Measurements from ENCODE around the gene MEGF8. TPM values are rescaled to one million over a fixed set of nuclear protein-coding genes. Genes with fewer than 3 reads are reported as not detected.

MEGF8 gene
- total and polyA plus RNA-seq, 2 of the 13 experiments (the other 11 are each of a cell fraction or from before 2014, with no cell fraction given): 4.0 to 8.8 TPM

DNA sequence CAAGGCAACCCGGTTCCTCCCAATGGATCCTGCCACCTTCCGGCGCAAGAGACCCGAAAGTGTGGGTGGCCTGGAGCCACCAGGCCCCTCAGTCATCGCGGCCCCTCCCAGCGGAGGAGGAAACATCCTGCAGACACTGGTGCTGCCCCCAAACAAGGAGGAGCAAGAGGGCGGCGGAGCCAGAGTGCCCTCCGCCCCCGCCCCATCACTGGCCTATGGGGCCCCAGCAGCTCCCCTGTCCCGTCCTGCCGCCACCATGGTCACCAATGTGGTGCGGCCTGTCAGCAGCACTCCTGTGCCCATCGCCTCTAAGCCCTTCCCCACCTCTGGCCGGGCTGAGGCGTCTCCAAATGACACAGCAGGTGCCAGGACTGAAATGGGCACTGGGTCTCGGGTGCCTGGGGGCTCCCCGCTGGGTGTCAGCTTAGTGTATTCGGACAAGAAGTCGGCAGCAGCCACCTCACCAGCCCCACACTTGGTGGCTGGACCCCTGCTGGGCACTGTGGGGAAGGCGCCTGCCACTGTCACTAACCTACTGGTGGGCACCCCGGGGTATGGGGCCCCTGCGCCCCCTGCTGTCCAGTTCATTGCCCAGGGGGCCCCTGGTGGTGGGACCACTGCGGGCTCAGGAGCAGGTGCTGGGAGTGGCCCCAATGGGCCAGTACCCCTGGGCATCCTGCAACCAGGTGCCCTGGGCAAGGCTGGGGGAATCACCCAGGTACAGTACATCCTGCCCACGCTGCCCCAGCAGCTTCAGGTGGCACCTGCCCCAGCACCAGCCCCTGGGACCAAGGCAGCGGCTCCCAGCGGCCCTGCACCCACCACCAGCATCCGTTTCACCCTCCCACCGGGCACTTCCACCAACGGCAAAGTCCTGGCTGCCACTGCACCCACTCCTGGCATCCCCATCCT is 34.7 kb upstream of the MEGF8 start (continued):
- TF ChIP-seq, protein P1, sequence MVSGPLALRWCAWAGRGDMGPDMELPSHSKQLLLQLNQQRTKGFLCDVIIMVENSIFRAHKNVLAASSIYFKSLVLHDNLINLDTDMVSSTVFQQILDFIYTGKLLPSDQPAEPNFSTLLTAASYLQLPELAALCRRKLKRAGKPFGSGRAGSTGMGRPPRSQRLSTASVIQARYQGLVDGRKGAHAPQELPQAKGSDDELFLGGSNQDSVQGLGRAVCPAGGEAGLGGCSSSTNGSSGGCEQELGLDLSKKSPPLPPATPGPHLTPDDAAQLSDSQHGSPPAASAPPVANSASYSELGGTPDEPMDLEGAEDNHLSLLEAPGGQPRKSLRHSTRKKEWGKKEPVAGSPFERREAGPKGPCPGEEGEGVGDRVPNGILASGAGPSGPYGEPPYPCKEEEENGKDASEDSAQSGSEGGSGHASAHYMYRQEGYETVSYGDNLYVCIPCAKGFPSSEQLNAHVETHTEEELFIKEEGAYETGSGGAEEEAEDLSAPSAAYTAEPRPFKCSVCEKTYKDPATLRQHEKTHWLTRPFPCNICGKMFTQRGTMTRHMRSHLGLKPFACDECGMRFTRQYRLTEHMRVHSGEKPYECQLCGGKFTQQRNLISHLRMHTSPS (CRISPR knock-in tag; IDR thresholded peaks at IDR 0.05; ENCODE audit: low read depth): peak; percentile 52; the same call in 1 of the 2 replicates
- no peak for TF ChIP-seq ZHX1 (CRISPR knock-in tag; IDR thresholded peaks at IDR 0.05; ENCODE audit: low read depth)
- no peak for TF ChIP-seq ZNF724P (CRISPR knock-in tag; IDR thresholded peaks at IDR 0.05; ENCODE audit: borderline replicate concordance)
- TF ChIP-seq, protein P2, sequence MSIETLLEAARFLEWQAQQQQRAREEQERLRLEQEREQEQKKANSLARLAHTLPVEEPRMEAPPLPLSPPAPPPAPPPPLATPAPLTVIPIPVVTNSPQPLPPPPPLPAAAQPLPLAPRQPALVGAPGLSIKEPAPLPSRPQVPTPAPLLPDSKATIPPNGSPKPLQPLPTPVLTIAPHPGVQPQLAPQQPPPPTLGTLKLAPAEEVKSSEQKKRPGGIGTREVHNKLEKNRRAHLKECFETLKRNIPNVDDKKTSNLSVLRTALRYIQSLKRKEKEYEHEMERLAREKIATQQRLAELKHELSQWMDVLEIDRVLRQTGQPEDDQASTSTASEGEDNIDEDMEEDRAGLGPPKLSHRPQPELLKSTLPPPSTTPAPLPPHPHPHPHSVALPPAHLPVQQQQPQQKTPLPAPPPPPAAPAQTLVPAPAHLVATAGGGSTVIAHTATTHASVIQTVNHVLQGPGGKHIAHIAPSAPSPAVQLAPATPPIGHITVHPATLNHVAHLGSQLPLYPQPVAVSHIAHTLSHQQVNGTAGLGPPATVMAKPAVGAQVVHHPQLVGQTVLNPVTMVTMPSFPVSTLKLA (IDR thresholded peaks at IDR 0.05): no peak
- TF ChIP-seq YY1 (IDR thresholded peaks at IDR 0.05; ENCODE audit: insufficient read depth, insufficient replicate concordance, low read depth, low read length): peak; percentile 18
- no peak for TF ChIP-seq ZNF768 (CRISPR knock-in tag; IDR thresholded peaks at IDR 0.05)
- 0 out of 4 replicates have a peak, but pooled peaks of 1 of the 2 experiments have one; percentile 33 for TF ChIP-seq POLR2A (IDR thresholded peaks at IDR 0.05; ENCODE audit: insufficient read depth in 1 of 2, low read depth in 2 of 2, low read length in 2 of 2)
- TF ChIP-seq ZKSCAN8 (CRISPR knock-in tag; IDR thresholded peaks at IDR 0.05; ENCODE audit: borderline replicate concordance): no peak
- no peak for TF ChIP-seq ZNF256 (CRISPR knock-in tag; conservative IDR thresholded peaks at IDR 0.05)
- TF ChIP-seq HCFC1 (IDR thresholded peaks at IDR 0.05; ENCODE audit: low read depth, low read length): no peak
- TF ChIP-seq, protein P3, sequence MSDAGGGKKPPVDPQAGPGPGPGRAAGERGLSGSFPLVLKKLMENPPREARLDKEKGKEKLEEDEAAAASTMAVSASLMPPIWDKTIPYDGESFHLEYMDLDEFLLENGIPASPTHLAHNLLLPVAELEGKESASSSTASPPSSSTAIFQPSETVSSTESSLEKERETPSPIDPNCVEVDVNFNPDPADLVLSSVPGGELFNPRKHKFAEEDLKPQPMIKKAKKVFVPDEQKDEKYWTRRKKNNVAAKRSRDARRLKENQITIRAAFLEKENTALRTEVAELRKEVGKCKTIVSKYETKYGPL (CRISPR knock-in tag; IDR thresholded peaks at IDR 0.05): no peak
- TF ChIP-seq SP140L (CRISPR knock-in tag; IDR thresholded peaks at IDR 0.05; ENCODE audit: borderline replicate concordance): no peak
- TF ChIP-seq, protein P4, sequence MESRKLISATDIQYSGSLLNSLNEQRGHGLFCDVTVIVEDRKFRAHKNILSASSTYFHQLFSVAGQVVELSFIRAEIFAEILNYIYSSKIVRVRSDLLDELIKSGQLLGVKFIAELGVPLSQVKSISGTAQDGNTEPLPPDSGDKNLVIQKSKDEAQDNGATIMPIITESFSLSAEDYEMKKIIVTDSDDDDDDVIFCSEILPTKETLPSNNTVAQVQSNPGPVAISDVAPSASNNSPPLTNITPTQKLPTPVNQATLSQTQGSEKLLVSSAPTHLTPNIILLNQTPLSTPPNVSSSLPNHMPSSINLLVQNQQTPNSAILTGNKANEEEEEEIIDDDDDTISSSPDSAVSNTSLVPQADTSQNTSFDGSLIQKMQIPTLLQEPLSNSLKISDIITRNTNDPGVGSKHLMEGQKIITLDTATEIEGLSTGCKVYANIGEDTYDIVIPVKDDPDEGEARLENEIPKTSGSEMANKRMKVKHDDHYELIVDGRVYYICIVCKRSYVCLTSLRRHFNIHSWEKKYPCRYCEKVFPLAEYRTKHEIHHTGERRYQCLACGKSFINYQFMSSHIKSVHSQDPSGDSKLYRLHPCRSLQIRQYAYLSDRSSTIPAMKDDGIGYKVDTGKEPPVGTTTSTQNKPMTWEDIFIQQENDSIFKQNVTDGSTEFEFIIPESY (CRISPR knock-in tag; IDR thresholded peaks at IDR 0.05): peak; percentile 57; the same call in 1 of the 2 replicates
- peak; percentile 51 for TF ChIP-seq ZNF687 (CRISPR knock-in tag; IDR thresholded peaks at IDR 0.05)
